ENCODE measurements around the gene BTBD17.

Gene BTBD17

GRCh38 chr17:74387365-74388218, 25.9 kb upstream of the BTBD17 start:
- no peak for DNase-seq (ENCODE audit: low spot score)

DNA sequence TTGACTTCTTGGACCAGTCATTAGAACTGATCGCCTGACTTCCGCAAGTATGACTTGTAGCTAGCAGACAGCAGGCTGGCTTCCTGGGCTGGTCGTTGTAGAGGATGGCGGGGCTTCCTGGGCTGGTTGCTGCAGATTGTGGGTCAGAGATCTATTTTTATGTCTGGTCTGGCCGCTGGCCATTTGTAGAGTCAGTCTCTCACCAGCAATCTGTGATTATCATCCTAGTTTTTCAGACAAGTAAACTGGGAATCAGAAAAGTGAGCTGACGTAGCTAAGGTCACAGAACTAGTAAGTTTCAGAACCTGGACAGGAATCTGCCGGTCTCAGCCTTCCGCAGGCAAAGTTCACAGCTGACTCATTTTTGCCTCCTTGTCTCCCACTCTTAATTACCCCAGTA, 24.7 kb upstream of the BTBD17 start:
- no peak for DNase-seq (ENCODE audit: low spot score)

DNA sequence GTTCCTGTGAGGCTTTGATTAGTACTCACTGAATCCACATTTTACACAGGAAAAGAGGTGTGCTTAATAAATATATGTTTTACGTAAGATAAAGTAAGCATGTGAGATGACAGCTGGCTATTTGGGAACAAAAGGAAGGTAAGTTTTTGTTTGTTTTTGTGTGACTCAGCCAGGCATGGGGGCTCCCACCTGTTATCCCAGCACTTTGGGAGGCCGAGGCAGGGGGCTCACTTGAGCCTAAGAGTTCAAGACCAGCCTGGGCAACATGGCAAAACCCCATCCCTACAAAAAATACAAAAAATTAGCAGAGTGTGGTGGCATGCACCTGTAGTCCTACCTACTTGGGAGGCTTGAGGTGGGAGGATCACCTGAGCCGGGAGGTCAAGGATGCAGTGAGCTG, 23.5 kb upstream of the BTBD17 start:
- no peak for DNase-seq (ENCODE audit: low spot score)

DNA sequence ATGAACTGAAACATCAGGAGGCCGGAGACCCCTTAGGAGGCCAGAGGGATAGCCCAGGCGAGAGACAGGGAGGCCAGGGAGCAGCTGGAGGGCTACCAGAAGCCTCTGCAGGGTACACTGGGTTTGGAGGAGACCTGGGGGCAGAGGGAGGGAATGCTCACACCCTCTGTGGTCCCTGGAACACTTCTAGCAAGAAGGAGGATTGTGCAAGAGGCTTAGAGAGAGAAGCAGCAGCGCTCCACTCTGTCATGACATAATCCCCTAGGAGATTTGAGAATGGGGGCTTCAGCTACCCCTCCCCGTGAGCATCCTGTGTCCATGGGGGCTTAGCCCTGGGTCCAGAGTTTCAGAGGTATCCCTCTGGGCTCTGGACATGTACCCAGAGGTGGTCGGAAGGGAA, 21.5 kb upstream of the BTBD17 start:
- no peak for DNase-seq (ENCODE audit: low spot score)

DNA sequence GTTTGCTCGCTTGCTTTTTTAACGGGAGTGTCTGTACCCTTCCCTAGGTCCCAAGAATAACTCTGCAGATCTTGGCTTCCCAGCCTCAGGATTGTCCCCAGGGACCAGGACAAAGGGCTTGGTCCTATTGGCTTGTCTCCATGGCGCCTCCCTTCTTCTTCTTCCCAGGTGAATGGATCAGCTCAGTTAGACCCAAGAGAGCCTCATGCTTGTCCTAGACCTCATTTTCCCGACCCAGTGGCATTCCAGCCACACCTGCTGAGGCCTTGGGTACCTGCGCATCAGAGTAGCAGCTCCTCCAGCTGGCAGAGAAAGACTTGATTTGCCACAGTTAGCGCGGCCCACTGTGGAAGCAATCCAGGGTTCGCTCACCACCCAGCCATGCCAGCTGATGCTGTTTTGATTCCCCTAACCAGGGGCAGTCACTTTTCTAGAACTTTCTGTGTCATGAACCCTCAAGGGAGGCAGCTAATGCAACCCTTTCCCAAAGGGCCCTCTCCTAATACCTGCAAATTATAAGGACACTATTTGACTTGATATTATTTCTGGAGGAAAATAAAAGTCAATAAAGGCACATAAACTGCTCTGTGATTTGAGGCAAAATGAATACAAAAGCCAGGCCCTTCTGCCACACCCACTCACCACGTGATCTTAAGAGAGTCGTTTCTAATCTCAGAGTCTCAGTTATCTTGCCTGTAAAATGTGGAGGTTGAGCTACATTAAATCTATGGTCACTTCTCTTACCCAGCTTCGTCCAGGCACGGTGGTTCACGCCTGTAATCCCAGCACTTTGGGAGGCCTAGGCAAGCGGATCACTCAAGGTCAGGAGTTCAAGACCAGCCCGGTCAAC, 19.5 kb upstream of the BTBD17 start:
- DNase-seq (ENCODE audit: low spot score), result no peak

DNA sequence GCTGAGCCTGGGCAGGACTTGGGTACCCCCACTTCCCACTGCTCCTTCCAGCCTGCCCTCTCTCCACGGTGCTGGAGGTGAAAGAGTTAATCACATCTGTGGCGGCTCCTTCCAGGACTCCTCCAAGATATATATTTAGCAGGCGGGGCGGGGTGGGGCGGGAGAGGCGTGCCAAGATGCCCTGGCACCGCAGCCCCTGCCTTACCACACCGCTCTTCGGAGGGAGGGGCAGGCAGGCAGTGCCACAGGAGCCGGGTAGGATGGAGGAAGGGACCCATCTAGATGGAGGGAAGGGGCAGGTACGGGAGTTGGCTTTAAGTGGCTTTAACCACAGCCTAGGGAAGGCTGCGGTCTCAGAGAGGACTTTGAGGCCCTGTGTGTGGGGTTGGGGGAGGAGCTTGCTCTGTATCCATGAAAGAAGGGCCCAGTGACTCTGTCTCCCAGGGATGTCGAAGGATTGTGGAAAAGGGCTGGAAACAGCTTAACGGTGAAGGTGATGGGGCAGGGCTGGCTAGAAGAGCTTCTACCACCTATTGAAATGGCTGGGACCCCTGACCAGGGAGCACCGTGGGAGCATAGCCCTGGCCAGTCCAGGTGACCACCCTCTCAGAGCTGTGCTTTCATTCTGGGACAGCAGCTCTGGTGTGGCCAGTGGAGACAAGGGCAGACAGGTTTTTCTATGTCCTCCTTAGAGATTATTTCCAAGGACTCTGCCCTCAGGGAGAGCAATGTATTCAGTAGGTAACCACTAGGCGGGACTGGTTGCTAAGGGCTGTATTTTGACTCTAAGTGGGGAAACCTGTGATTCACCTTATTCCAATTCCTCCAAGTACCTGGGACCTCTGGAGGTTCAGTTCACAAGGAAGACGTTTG, 18.7 kb upstream of the BTBD17 start:
- no peak for DNase-seq (ENCODE audit: low spot score)

GRCh38 chr17:74379495-74380085, 17.9 kb upstream of the BTBD17 start:
- DNase-seq (ENCODE audit: low spot score), result peak; percentile 71

GRCh38 chr17:74374858-74375257, 13.2 kb upstream of the BTBD17 start:
- no peak for DNase-seq (ENCODE audit: low spot score)

- DNase-seq (ENCODE audit: low spot score), result peak; percentile 90
Measured at GRCh38 chr17:74373838-74374606, 12.4 kb upstream of the BTBD17 start.

GRCh38 chr17:74372426-74372825, 10.8 kb upstream of the BTBD17 start:
- DNase-seq (ENCODE audit: low spot score), result no peak

GRCh38 chr17:74371653-74372147, 10.0 kb upstream of the BTBD17 start:
- no peak for DNase-seq (ENCODE audit: low spot score)

DNA sequence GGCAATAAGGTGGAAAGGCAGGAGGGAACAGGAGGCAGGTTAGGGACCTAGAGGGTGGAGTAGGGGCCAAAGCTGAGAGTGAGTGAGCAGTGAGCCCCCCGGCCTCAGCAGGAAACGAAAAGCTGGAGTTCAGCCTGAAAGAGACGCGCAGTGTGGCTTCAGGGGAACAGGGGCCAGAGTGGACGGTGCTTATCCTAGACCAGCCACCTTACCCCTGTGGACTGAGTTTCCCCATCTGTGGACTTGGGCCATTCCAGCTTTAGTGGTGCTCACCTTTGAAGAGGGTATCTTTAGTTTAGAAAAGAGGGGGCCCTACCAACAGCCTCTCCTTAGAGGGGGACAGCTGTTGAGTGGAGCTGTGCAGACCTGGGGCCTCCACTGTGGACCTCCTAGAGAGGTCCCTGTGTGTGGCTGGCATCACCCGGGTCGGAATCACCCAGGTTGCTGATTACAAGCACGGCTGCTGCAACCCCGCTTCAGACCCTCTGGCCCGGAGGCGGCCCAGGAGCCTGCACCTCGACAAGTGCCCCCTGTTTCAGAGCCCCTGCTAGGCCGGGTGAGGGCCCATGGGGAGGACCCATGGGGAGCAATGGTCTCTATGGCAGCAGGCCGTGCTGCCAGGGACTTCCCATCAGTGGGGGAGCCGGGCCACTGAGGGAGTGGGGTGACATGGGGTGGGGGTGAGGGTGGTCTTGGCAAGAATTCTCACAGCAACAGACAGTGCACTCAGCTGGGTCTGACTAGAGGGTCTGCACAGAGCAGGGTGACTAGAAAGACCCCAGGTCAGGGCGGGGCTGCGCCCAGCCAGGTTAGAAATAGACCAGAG, 8.2 kb upstream of the BTBD17 start:
- DNase-seq (ENCODE audit: low spot score), result no peak

DNA sequence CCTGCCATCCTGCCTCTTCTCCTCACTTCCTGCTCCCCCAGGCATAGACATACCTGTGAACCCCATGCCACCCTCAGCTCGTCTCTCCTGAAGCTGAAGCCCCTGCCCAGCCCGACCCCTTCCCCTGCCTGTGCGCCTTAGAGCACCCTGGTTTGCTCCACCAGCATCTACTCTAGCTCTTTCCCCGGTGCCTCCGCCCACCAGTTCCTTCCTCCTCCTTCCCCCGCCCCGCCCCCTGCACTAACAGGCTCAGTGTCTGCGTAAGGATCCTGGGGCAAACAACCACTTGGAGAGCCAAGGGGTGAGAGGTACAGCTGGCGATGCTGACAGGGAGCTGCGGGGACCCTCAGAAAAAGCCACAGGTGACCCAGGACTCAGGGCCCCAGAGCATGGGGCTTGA, 7.6 kb upstream of the BTBD17 start:
- DNase-seq (ENCODE audit: low spot score), result no peak

GRCh38 chr17:74368341-74369081, 6.8 kb upstream of the BTBD17 start:
- peak; percentile 81 for DNase-seq (ENCODE audit: low spot score)

DNA sequence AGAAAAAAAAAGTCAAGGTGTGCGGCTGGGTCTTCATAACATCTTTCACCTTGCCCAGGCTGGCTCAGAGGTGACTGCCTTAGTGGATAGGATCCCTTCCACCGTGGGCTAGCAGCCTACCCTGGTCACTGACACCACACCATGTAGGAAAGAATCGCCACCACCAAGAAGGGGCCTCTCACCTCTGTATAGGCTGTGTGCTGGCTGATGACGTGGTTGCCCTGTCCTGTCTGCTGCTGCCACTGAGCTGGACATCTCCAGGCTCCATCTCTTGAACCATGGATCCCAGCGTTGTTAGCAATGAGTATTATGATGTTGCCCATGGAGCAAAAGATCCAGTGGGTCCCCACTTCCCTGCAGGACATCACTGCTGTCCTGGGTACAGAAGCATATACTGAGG, 5.5 kb upstream of the BTBD17 start, which contains the start of gene GPR142:
Gene GPR142 (plus strand): TSS at position 301 of the 400 bp plus-strand sequence. CDS start 2,035 bp downstream, outside the sequence.
- DNase-seq (ENCODE audit: low spot score), result no peak

GRCh38 chr17:74362810-74363498, 1.3 kb upstream of the BTBD17 start:
- DNase-seq (ENCODE audit: low spot score), result peak; percentile 27

DNA sequence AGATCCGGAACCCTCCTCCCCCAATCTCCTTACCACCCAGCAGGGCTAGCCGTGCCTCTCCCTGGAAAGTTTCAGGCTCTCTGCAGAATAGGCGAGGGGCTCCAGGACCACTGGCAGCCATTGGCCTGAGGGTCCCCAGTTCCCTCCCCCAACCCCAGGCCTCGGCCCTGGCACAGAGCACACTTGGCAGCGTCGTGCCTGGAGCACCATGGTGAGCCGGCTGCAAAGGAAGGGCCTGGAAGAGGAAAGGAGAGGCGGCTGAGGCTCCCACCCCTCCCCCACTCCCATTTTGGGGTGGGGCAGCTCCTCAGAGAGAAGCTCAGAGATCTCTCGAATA, 369 bp upstream of the BTBD17 start:
- no peak for DNase-seq (ENCODE audit: low spot score)

DNA sequence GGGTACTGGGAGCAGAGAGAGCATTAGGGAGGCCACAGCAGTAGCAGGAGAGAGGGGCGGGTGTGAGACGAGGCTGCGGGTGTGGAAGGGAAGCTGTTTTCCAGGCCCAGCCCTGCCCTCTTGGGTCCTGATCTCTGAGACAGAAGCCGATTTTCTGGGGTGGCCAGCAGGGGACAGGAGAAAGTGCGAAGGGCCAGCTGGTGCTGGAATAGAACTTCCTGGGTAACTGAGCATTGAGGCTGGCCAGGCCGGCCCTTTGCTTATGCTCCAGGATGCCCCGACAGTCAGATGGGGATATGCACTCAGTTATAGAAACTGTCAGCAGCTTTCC, 804 bp downstream of the BTBD17 start:
- DNase-seq (ENCODE audit: low spot score), result no peak

DNA sequence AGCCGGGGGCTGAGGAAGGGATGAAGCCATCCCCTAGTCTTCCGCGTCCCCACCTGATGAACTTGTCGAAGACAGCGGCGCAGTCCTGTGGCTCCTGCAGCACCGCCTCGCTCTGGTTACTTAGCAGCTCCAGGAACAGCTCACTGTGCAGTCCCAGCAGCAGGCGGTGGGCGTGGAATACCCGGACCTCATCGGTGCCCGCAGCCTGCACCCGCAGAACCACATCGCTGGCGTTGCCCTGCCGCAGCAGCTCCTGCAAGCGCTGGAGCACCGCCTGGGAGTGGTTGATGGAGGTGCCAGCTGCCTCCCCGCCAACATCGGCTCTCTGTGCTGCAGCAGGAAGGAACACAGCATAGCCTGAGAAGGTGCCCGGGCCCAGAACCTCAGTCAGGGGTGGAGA, 1.8 kb downstream of the BTBD17 start:
- no peak for DNase-seq (ENCODE audit: low spot score)
